ENCODE data around the gene ZNF236.

ZNF236 gene

DNA sequence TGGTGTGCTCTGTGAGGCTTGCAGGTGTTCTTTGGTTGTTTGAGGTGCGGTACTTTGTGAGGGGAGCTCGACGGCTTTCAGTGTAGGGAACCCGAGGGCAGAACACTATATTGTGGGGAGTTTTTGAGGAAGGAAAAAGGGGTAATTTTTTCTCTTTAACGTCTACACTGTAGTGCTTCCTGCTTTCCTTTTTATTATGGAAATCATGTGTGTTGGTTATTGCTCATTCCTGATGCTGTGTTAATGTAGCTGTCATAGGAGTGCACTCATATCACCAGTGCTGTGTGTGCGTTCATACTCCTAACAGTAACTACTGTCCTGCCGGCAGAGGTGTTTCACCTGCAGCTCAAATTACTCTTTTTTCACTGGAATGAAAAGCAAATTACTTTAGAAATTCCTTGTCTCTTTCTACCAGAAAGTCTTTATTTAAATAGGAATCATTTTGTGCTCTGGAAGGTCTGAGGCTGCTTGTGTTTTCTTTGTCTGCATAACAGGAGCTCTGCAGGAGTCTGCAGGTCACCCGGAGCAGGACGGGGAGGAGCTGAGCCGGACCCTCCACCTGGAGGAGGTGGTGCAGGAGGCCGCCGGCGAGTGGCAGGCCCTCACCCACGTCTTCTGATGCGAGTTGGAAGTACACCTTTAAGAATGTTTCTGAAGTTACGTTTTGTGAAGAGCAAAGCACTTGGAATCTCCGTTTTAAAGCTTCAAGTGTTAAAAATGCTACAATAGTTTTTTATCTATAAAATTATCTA is 145.5 kb downstream of the ZNF236 start:
- TF ChIP-seq FOXM1 (IDR thresholded peaks at IDR 0.05; ENCODE audit: borderline replicate concordance, low read depth) = no peak
- no peak for TF ChIP-seq NFIC (IDR thresholded peaks at IDR 0.05)
- no peak for TF ChIP-seq EGR1 (IDR thresholded peaks at IDR 0.05)
- no peak for TF ChIP-seq TCF12 (IDR thresholded peaks at IDR 0.05; ENCODE audit: low read depth)
- TF ChIP-seq CEBPB (IDR thresholded peaks at IDR 0.05) = no peak
- TF ChIP-seq RAD21 (IDR thresholded peaks at IDR 0.05; ENCODE audit: low read depth) = no peak
- TF ChIP-seq, protein P1, sequence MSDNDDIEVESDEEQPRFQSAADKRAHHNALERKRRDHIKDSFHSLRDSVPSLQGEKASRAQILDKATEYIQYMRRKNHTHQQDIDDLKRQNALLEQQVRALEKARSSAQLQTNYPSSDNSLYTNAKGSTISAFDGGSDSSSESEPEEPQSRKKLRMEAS (IDR thresholded peaks at IDR 0.05) = no peak

- TF ChIP-seq EGR1 (IDR thresholded peaks at IDR 0.05) = peak; percentile 70
- TF ChIP-seq, protein P2, sequence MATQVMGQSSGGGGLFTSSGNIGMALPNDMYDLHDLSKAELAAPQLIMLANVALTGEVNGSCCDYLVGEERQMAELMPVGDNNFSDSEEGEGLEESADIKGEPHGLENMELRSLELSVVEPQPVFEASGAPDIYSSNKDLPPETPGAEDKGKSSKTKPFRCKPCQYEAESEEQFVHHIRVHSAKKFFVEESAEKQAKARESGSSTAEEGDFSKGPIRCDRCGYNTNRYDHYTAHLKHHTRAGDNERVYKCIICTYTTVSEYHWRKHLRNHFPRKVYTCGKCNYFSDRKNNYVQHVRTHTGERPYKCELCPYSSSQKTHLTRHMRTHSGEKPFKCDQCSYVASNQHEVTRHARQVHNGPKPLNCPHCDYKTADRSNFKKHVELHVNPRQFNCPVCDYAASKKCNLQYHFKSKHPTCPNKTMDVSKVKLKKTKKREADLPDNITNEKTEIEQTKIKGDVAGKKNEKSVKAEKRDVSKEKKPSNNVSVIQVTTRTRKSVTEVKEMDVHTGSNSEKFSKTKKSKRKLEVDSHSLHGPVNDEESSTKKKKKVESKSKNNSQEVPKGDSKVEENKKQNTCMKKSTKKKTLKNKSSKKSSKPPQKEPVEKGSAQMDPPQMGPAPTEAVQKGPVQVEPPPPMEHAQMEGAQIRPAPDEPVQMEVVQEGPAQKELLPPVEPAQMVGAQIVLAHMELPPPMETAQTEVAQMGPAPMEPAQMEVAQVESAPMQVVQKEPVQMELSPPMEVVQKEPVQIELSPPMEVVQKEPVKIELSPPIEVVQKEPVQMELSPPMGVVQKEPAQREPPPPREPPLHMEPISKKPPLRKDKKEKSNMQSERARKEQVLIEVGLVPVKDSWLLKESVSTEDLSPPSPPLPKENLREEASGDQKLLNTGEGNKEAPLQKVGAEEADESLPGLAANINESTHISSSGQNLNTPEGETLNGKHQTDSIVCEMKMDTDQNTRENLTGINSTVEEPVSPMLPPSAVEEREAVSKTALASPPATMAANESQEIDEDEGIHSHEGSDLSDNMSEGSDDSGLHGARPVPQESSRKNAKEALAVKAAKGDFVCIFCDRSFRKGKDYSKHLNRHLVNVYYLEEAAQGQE (IDR thresholded peaks at IDR 0.05; ENCODE audit: low read depth) = no peak
Observed at GRCh38 chr18:76970770-76971559, 148.6 kb downstream of the ZNF236 start.

- TF ChIP-seq FOXM1 (IDR thresholded peaks at IDR 0.05; ENCODE audit: borderline replicate concordance, low read depth) = no peak
- TF ChIP-seq EGR1 (IDR thresholded peaks at IDR 0.05) = no peak
- no peak for TF ChIP-seq TEAD4 (IDR thresholded peaks at IDR 0.05)
- TF ChIP-seq, protein P1 (IDR thresholded peaks at IDR 0.05) = no peak
- no peak for TF ChIP-seq TAF1 (IDR thresholded peaks at IDR 0.05; ENCODE audit: low read depth)
- TF ChIP-seq USF1 (IDR thresholded peaks at IDR 0.05) = no peak
- no peak for TF ChIP-seq NFIC (IDR thresholded peaks at IDR 0.05)
- TF ChIP-seq, protein P2 (IDR thresholded peaks at IDR 0.05; ENCODE audit: low read depth) = no peak
- no peak for TF ChIP-seq RAD21 (IDR thresholded peaks at IDR 0.05; ENCODE audit: low read depth)
- no peak for TF ChIP-seq EP300 (IDR thresholded peaks at IDR 0.05; ENCODE audit: borderline replicate concordance)
- no peak for TF ChIP-seq CEBPB (IDR thresholded peaks at IDR 0.05)
- TF ChIP-seq CREB1 (IDR thresholded peaks at IDR 0.05; ENCODE audit: low read depth) = no peak
- TF ChIP-seq ZBTB7A (IDR thresholded peaks at IDR 0.05; ENCODE audit: low read depth) = no peak
- no peak for TF ChIP-seq YY1 (IDR thresholded peaks at IDR 0.05; ENCODE audit: low read depth)
- TF ChIP-seq TCF12 (IDR thresholded peaks at IDR 0.05; ENCODE audit: low read depth) = no peak
Observed at GRCh38 chr18:76972241-76972640, 149.9 kb downstream of the ZNF236 start.

GRCh38 chr18:76972846-76973519 is 150.6 kb downstream of the ZNF236 start:
- no peak for TF ChIP-seq USF1 (IDR thresholded peaks at IDR 0.05)

DNA sequence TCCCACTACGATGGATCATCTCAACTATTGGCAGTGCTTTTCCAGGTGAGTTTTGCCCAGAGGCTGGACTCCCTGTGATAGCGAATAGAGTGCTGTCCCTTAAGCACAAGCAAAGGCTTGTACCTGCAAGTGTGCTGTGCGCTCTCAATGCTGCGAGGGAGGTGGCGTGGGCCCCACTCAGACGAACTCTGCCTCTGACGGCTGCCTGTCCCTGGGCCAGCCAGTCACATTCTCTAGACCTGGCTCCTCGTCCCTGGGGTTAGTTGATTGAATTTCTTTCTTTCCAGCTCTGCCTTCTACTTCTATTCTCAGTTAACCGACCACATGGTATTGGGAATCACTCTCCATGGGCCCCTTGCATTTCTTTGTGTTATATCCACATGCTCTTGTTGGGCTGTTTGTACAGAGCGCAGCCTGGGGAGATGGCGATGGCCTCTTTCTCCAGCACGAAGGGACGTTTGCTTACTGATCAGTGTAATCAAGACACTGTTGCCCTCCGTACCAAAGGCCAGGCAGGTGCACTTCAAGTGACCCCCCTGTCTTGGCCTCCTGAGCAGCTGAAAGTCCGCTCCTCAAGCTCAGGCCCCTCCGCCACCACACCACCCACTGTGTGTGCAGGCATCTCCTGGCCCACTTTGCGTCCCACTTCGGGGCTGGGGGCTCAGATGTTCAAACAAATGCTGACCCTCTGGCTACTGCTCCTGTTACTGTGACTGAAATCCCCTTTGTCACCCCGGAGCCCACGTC is 151.3 kb downstream of the ZNF236 start:
- TF ChIP-seq RAD21 (IDR thresholded peaks at IDR 0.05; ENCODE audit: low read depth) = no peak
- no peak for TF ChIP-seq TCF12 (IDR thresholded peaks at IDR 0.05; ENCODE audit: low read depth)
- no peak for TF ChIP-seq EP300 (IDR thresholded peaks at IDR 0.05; ENCODE audit: borderline replicate concordance)
- TF ChIP-seq, protein P2 (IDR thresholded peaks at IDR 0.05; ENCODE audit: low read depth) = no peak

Data from Ishikawa (cell line).